VCaP (cell line): Measurements from ENCODE around the gene ZNF805.

Source experiments
- H3K27ac ChIP-seq: fragments of 450-650 bp; 2 replicates; pipeline ENCODE4 v1.5.1; 2017
- TF ChIP-seq, protein P1 (sequence below): fragments of 450-650 bp; conservative IDR thresholded peaks from 2 replicates; pipeline ENCODE4 v1.5.1; 2017; ENCODE audit warnings: mild to moderate bottlenecking, moderate library complexity

The ZNF805 gene

DNA sequence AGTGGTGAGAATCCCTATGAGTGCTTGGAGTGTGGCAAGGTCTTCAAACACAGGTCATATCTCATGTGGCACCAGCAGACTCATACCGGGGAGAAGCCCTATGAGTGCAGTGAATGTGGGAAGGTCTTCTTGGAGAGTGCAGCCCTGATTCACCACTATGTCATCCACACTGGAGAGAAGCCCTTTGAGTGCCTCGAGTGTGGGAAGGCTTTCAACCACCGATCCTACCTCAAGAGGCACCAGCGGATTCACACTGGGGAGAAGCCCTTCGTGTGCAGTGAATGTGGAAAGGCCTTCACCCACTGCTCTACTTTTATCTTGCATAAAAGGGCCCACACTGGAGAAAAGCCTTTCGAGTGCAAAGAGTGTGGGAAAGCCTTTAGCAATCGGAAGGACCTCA, 28.3 kb upstream of the ZNF805 start:
- TF ChIP-seq, protein P1, sequence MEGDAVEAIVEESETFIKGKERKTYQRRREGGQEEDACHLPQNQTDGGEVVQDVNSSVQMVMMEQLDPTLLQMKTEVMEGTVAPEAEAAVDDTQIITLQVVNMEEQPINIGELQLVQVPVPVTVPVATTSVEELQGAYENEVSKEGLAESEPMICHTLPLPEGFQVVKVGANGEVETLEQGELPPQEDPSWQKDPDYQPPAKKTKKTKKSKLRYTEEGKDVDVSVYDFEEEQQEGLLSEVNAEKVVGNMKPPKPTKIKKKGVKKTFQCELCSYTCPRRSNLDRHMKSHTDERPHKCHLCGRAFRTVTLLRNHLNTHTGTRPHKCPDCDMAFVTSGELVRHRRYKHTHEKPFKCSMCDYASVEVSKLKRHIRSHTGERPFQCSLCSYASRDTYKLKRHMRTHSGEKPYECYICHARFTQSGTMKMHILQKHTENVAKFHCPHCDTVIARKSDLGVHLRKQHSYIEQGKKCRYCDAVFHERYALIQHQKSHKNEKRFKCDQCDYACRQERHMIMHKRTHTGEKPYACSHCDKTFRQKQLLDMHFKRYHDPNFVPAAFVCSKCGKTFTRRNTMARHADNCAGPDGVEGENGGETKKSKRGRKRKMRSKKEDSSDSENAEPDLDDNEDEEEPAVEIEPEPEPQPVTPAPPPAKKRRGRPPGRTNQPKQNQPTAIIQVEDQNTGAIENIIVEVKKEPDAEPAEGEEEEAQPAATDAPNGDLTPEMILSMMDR, result no peak

DNA sequence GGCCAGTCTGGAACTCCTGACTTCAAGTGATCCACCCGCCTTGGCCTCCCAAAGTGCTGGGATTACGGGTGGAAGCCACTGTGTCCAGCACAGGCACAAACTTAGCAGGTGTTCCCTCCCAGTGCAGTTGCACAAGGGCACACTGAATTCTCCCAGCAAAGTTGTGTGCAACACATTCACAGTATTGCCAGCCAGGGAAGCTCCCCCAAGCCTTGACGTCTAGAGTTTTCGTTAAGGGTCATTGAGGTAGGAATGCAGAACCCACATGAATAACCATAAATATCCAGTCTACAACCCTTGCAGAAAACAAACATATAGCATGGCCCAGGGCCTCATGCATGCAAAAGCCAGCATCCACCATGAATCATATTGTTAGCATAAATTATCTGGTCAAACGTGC, 12.9 kb upstream of the ZNF805 start:
- H3K27ac ChIP-seq, result no peak overlapping the region
- TF ChIP-seq, protein P1, result no peak

More for the DNA sequence above, 28.3 kb upstream of the ZNF805 start:
- H3K27ac ChIP-seq, result no peak overlapping the region

DNA sequence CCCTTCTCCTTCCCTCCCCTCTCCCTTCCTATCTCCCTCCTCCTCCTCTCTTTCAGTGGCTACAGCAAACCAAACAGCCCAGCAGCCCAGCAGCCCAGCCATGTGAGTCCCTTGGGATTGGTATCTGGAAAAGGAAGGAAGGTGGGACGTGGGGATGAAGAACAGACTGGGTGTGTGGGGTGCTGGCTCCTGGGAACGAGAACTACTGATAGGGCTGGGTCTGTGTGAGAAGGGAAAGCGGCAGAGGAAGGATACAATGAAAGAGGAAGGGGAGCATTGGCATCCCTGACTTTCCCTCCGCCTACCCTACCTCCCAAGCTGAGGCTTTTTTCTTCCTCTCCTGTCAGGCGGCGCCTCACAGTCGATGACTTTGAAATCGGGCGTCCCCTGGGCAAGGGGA, 8.7 kb upstream of the ZNF805 start:
- H3K27ac ChIP-seq, result no peak overlapping the region
- TF ChIP-seq, protein P1, result no peak

DNA sequence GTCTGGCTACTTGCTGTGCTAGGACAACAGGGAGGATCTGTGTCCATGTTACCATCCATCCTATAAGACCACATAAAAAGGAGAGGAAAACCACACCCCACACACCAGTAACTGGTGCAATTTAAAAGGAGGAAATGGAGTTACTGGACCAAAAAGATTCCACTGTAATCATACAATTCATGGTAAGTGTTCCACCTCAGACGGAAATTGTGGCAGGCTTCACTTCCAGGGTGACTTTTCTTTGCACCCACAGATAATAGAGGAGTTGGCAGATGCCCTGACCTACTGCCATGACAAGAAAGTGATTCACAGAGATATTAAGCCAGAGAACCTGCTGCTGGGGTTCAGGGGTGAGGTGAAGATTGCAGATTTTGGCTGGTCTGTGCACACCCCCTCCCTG, 7.2 kb upstream of the ZNF805 start:
- H3K27ac ChIP-seq, result no peak overlapping the region
- TF ChIP-seq, protein P1, result no peak

DNA sequence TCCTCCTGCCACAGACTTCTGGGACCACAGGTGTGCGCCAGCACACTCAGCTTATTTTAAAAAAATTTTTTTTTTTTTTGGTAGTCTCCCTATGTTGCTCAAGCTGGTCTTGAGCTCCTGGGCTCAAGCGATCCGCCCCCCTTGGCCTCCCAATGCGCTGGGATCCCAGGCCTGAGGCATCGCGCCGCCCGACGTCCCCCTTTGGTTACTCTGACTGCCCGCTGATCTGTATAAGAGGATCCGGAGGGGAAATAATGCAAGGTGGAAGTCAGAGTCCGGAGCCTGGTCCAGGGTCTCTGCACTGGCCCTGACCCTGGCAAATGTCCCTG, 486 bp upstream of the ZNF805 start:
- TF ChIP-seq, protein P1, result no peak
- peak overlapping the region; percentile 91 for H3K27ac ChIP-seq

DNA sequence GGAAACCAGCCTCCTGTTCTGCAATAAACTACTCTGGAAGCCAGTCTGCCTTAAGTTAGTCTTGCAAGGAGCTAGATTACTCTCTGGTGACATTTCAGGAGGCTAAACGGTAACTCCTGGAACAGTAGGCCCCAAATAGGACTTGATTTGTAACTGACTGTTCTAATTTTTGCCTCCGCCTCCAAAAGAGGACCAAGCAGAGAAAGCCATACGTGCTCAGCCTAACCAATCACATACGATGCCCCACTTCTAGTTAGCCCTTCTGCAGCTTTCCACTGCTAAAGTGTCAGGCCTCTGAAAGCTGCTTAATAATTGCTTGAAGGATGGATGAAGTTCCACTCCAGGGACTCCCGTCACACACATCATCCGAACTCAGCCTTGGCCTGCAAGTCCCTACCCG, 744 bp downstream of the ZNF805 start:
- H3K27ac ChIP-seq, result peak overlapping the region; percentile 91
- TF ChIP-seq, protein P1, result no peak

DNA sequence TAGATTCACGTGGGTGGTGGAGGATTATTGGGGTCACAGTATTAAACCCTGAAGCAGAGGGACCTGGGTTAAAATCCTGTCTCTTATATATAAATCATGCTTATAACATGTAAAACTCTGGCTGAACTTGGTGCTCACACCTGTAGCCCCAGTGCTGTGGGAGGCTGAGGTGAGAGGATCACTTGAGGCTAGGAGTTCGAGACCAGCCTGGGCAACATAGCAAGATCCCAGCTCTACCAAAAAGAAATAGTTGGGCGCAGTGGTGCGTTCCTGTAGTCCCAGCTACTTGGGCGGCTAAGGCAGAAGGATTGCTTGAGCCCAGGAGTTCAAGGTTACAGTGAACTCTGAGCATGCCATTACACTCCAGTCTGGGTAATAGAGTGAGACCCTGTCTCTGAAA, 2.4 kb downstream of the ZNF805 start:
- TF ChIP-seq, protein P1, result no peak
- no peak overlapping the region for H3K27ac ChIP-seq

DNA sequence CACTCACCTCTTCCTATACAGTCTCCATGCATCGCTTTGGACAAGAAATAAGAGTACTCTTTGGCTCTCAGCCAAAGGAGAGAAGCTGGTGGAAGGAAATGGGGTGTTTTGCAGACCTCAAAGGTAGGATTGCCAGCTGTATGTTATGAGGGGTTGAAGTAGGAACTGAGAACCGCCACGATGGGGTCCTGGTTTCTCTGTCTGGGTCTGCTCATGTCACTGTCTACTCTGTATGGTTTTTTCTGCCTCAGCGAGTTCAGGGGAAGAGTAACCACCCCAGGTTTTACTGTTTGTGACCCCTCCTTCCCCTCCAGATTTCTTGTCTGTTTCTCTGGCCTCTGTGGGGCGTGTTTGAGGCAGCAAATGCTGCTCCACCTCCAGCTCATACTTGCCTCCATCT, 4.1 kb downstream of the ZNF805 start:
- TF ChIP-seq, protein P1, result no peak
- no peak overlapping the region for H3K27ac ChIP-seq
